Omental fat pad (tissue), 4 donors: ENCODE measurements around the gene PSAPL1. TPM values are rescaled to one million over a fixed set of nuclear protein-coding genes. Genes with fewer than 3 reads are reported as not detected.

Experiments
- ATAC-seq: fragments of 150-250 bp; one replicate; pipeline ENCODE4 v1.9.1; 2016; ENCODE audit warnings: mild to moderate bottlenecking, moderate library complexity; ENCODE audit not compliant: low FRiP score
- DNase-seq: peaks from one replicate; pipeline ENCODE4 v3.0.0-alpha.2; 2019; ENCODE audit warnings: low spot score
- total RNA-seq, 4 donors: library from RNA; depleted of rRNA; stranded (reverse); fragments of >200 nt; gene quantifications; one replicate each; pipeline ENCODE4 v1.1.0, GENCODE V29; 2016
- TF ChIP-seq, protein P1 (sequence below), 3 donors: fragments of 450-650 bp; IDR thresholded peaks; one replicate each; pipeline ENCODE4 v1.5.1; 2016 to 2017; ENCODE audit warnings: antibody characterized with exemption in 3 of 3, mild to moderate bottlenecking in 3 of 3, moderate library complexity in 2 of 3

Gene PSAPL1
- total RNA-seq, 4 donors from 2014 or later, result 0.25 to 2.1 (median 0.48) TPM; not detected in 1

DNA sequence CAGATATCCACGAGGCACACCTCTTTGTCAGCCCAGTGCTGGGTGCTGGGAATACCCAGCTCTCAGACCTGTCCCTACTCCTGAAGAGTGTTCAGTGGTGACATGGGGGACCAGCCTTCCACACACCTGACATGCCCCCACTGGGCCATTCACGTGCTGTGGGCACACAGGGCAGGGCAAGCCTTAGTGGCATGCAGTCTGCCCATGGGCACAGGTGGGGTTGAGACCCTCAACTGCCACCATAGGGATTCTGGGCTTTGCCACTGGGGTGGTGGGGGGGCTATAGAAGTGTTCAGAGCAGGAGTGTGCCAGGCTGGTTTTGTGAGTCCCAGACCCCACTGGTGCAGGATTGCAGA, 16.7 kb upstream of the PSAPL1 start:
- DNase-seq (no peak), ATAC-seq (no peak)
- TF ChIP-seq, protein P1, sequence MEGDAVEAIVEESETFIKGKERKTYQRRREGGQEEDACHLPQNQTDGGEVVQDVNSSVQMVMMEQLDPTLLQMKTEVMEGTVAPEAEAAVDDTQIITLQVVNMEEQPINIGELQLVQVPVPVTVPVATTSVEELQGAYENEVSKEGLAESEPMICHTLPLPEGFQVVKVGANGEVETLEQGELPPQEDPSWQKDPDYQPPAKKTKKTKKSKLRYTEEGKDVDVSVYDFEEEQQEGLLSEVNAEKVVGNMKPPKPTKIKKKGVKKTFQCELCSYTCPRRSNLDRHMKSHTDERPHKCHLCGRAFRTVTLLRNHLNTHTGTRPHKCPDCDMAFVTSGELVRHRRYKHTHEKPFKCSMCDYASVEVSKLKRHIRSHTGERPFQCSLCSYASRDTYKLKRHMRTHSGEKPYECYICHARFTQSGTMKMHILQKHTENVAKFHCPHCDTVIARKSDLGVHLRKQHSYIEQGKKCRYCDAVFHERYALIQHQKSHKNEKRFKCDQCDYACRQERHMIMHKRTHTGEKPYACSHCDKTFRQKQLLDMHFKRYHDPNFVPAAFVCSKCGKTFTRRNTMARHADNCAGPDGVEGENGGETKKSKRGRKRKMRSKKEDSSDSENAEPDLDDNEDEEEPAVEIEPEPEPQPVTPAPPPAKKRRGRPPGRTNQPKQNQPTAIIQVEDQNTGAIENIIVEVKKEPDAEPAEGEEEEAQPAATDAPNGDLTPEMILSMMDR (IDR thresholded peaks at IDR 0.05), result no peak

DNA sequence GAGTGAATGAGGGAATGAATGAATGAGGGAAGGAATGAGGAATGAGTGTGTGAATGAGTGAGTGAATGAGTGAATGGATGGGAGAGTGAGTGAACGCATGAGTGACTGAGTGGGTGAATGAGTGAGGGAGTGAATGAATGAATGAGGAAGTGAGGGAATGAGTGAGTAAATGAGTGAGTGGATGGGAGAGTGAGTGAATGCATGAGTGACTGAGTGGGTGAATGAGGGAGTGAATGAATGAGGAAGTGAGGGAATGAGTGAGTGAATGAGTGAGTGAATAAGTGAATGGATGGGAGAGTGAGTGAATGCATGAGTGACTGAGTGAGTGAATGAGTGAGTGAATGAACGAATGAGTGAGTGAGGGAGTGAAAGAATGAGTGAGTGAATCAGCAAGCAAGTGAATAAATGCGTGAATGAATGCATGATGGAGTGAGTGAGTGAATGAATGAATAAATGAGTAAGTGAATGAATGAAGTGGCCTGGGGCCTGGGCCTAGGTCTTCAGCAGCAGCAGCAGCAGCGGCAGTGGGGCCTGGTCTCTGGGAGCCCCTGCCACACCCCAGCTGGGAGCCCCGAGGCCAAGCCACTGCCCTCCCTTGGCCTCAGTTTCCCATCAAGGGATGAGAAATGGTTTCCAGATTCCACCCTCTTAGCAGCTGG, 16.2 kb upstream of the PSAPL1 start:
- TF ChIP-seq, protein P1 (IDR thresholded peaks at IDR 0.05), result no peak
- DNase-seq, result no peak
- ATAC-seq, result no peak

DNA sequence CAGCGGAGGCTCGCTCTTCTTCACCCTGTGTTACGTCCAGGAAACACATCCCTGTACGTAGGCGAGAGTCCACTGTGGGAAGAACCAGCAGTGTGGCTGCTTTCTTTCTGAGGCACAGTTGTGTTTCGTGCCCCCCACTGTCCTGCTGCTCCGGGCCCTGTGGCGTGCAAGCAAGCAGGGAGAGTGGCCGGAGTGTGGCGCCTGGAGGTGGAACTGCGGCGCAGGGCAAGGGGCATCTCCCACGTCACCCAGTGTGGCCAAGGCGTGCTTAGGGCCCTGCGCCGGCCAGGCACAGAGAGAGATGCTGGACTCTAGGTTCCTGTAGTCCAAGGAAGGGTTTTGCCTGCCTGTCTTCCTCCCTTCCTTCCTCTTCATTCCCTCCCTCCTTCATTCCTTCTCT, 13.3 kb upstream of the PSAPL1 start:
- ATAC-seq, result no peak
- DNase-seq, result no peak
- TF ChIP-seq, protein P1 (IDR thresholded peaks at IDR 0.05), result no peak

DNA sequence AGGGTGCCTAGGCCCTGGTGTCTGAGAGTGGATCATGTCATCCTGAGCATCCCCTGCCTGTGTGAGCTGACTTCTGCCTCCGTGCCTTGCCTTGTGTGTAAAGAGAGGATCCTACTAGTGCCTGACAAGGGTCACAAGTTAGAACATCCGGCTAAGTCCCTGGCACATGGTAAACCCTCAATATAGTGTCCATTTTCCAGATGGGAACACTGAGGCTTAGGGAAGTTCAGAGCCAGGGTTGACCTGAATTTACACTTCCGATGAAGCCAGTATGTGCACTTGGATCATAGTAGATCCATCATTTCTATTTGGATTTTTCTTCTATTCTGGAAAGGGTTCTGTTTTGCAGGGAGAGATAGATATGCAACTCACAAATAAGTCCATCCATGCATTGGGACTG, 12.5 kb upstream of the PSAPL1 start:
- ATAC-seq, result no peak
- TF ChIP-seq, protein P1 (IDR thresholded peaks at IDR 0.05), result no peak
- DNase-seq, result no peak

DNA sequence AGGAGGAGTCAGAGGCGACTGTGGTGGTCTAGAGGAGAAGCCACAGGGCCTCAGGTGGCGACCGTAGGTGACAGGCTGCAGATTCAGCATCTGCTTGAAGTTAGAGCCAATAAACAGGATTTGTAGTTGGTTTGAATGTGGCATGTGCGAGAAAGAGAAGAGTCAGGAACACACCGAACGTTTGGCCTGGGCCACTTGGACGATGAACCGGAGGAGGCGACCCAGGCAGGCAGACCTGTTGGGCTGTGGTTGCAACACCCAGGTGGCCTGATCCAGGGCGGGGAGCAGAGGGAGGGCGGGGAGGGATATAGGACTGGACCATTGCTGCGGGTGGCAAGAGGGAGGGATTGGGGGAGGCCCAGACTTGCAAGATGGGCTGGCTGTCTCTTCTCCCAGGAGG, 10.0 kb upstream of the PSAPL1 start:
- TF ChIP-seq, protein P1 (IDR thresholded peaks at IDR 0.05), result no peak
- DNase-seq (no peak), ATAC-seq (no peak)

DNA sequence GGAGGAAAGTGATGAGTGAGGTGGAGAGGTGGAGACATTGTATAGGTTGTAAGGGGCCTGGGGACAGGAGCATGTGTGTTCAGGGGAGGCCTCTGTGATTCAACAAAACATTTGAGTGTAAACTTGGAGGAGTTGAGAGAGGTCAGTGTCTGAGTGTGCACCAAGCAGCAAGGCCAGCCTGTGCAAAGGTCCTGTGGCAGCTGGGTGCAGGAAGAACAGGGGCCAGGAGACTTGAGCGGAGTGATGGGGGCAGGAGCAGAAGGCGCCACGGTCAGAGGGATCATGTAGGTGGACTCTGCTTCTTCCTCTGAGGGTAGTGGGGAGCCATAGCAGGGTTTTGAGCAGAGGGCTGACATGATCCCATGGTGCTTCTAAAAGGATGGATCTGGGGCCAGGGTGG, 9.6 kb upstream of the PSAPL1 start:
- TF ChIP-seq, protein P1 (IDR thresholded peaks at IDR 0.05), result no peak
- ATAC-seq, result peak; percentile 21
- DNase-seq, result no peak

DNA sequence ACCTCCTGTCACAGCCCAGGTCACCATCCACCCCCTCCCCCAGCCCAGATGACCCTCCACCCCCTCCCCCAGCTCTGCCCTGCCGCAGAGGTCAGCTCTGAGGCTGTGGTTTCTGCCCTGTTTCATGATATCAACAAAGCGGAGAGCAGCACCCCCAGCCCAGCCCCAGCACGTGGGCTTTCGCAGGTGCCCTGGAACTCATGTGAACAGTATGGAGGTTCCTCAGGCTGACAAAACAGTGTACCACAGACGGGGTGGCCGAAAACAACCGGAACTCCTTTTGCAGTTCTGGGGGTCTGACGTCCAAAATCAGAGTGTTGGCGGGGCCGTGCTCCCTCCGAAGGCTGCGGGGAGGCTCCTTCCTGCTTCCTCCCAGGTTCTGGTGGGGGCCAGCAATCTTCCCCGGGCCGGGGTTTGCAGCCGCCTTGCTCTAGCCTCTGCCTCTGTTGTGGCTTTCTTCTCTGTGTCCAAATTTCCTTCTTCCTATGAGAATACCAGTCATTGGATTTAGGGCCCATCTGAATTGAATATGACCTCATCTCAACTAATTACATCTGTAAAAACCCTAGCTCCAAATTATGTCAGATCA, 7.9 kb upstream of the PSAPL1 start:
- TF ChIP-seq, protein P1 (IDR thresholded peaks at IDR 0.05), result no peak
- ATAC-seq (no peak), DNase-seq (no peak)
